CD14-positive monocyte (primary cell): Measurements from ENCODE around the gene CNGA3. TPM values are rescaled to one million over a fixed set of nuclear protein-coding genes. Genes with fewer than 3 reads are reported as not detected.

Experiments
- DNase-seq, 3 donors: peaks; one replicate each; pipeline ENCODE4 v3.0.0-alpha.2; 2011 to 2022
- H2AFZ ChIP-seq: 2 replicates; pipeline ENCODE4 v1.6.0; 2012; ENCODE audit warnings: mild to moderate bottlenecking, low read depth, low read length, inconsistent platforms; ENCODE audit not compliant: insufficient read depth, poor library complexity, severe bottlenecking
- H3K27ac ChIP-seq, 2 donors: 1 replicate in 1 of 2; 2 replicates in 1 of 2; pipeline ENCODE4 v1.5.1; 2012 to 2013; ENCODE audit warnings: low read length in 2 of 2, control low read depth in 1 of 2, inconsistent platforms in 1 of 2, low read depth in 1 of 2, mild to moderate bottlenecking in 1 of 2
- H3K27me3 ChIP-seq, 2 donors: one replicate each; pipeline versions ENCODE4 v1.6.0 to v1.6.1; 2011 to 2013; ENCODE audit warnings: low read length in 2 of 2; ENCODE audit not compliant: control insufficient read depth in 2 of 2, insufficient read depth in 2 of 2
- H3K36me3 ChIP-seq, 2 donors: replicated peaks in 1 of 2; 1 replicate in 1 of 2; 2 replicates in 1 of 2; pipeline versions ENCODE4 v1.5.1 to v1.6.1; 2012 to 2013; ENCODE audit warnings: low read length in 2 of 2, control low read depth in 1 of 2, inconsistent platforms in 1 of 2, mild to moderate bottlenecking in 1 of 2; ENCODE audit not compliant: insufficient read depth in 2 of 2, control insufficient read depth in 1 of 2
- H3K4me1 ChIP-seq, 2 donors: 1 replicate in 1 of 2; 2 replicates in 1 of 2; pipeline versions ENCODE4 v1.5.1 to v1.6.1; 2012 to 2013; ENCODE audit warnings: low read length in 2 of 2, control low read depth in 1 of 2, inconsistent platforms in 1 of 2, mild to moderate bottlenecking in 1 of 2, moderate library complexity in 1 of 2; ENCODE audit not compliant: insufficient read depth in 2 of 2, control insufficient read depth in 1 of 2
- H3K4me2 ChIP-seq: replicated peaks from 2 replicates; pipeline ENCODE3; 2012; ENCODE audit warnings: low read length, moderate library complexity, mild to moderate bottlenecking; ENCODE audit not compliant: poor library complexity, severe bottlenecking; ENCODE audit errors: extremely low read depth
- H3K4me3 ChIP-seq, 3 experiments: fragments of 200-600 bp in 1 of 3; sonication (generic) in 1 of 3; replicated peaks in 1 of 3; 1 replicate in 2 of 3; 2 replicates in 1 of 3; pipeline ENCODE4 v1.5.1; 2011 to 2013; ENCODE audit warnings: low read length in 3 of 3, mild to moderate bottlenecking in 3 of 3, control low read depth in 2 of 3, low read depth in 2 of 3, inconsistent platforms in 1 of 3, moderate library complexity in 1 of 3
- H3K79me2 ChIP-seq: 2 replicates; pipeline ENCODE4 v1.6.0; 2012; ENCODE audit warnings: mild to moderate bottlenecking, control low read depth, inconsistent platforms, low read length, moderate library complexity; ENCODE audit not compliant: insufficient read depth
- H3K9ac ChIP-seq: 2 replicates; pipeline ENCODE4 v1.6.0; 2017; ENCODE audit warnings: low read length, mild to moderate bottlenecking; ENCODE audit not compliant: insufficient read depth, poor library complexity, severe bottlenecking
- H3K9me3 ChIP-seq, 2 donors: replicated peaks in 1 of 2; 1 replicate in 1 of 2; 2 replicates in 1 of 2; pipeline versions ENCODE4 v1.5.1 to v1.6.1; 2012 to 2013; ENCODE audit warnings: low read length in 2 of 2, control low read depth in 1 of 2; ENCODE audit not compliant: control insufficient read depth in 1 of 2, insufficient read depth in 1 of 2
- H4K20me1 ChIP-seq: 2 replicates; pipeline ENCODE4 v1.6.0; 2012; ENCODE audit warnings: mild to moderate bottlenecking, low read length, control low read depth, moderate library complexity; ENCODE audit not compliant: insufficient read depth
- H3K27ac Mint-ChIP-seq, 7 donors: one replicate each; pipeline ENCODE4 v1.8.0; 2020; ENCODE audit warnings: mild to moderate bottlenecking in 7 of 7, mixed read lengths in 7 of 7, moderate library complexity in 6 of 7, inconsistent platforms in 2 of 7
- H3K27me3 Mint-ChIP-seq, 3 donors: one replicate each; pipeline ENCODE4 v1.8.0; 2021 to 2022; ENCODE audit warnings: low read depth in 3 of 3, mild to moderate bottlenecking in 3 of 3, mixed read lengths in 3 of 3, moderate library complexity in 3 of 3, inconsistent platforms in 1 of 3
- H3K36me3 Mint-ChIP-seq, 2 donors: one replicate each; pipeline ENCODE4 v1.8.0; 2020; ENCODE audit warnings: mixed read lengths in 2 of 2, inconsistent platforms in 1 of 2, mild to moderate bottlenecking in 1 of 2
- H3K4me1 Mint-ChIP-seq: one replicate; pipeline ENCODE4 v1.8.0; 2020; ENCODE audit warnings: mild to moderate bottlenecking, mixed read lengths
- H3K4me3 Mint-ChIP-seq, 2 donors: one replicate each; pipeline ENCODE4 v1.8.0; 2020; ENCODE audit warnings: mild to moderate bottlenecking in 2 of 2, mixed read lengths in 2 of 2, moderate library complexity in 1 of 2
- H3K9me3 Mint-ChIP-seq, 7 donors: one replicate each; pipeline ENCODE4 v1.8.0; 2020 to 2022; ENCODE audit warnings: mixed read lengths in 7 of 7, mild to moderate bottlenecking in 6 of 7, moderate library complexity in 6 of 7, inconsistent platforms in 2 of 7
- WGBS: methylation state at CpG from one replicate; pipeline ENCODE4 v1.1.5; 2013; ENCODE audit warnings: missing lambda C conversion rate; ENCODE audit not compliant: insufficient coverage; 5-methylcytosine and 5-hydroxymethylcytosine counted together
- intact Hi-C, 2 donors: fragments of 100-400 bp; cut with micrococcal nuclease; formaldehyde crosslinking; loops; one replicate each; pipeline versions ENCODE4 v1.15.0 to v1.15.1; 2023
- polyA plus RNA-seq, 3 donors: library from polyadenylated mRNA; depleted of rRNA in 1 of 3; unstranded in 2 of 3; stranded (reverse) in 1 of 3; fragments of 300-500 nt in 2 of 3; fragments of >200 nt in 1 of 3; fragmentation: Illumina TruSeq in 2 of 3; gene quantifications; 1 replicate in 2 of 3; 2 replicates in 1 of 3; pipeline ENCODE4 v1.2.3, GENCODE V29; 2012 to 2021
- TF ChIP-seq, protein P1 (sequence below): fragments of 200-600 bp; IDR thresholded peaks from one replicate; pipeline ENCODE4 v1.8.0; 2022; ENCODE audit warnings: antibody characterized with exemption, mild to moderate bottlenecking

CNGA3 gene
- polyA plus RNA-seq, 3 donors, result not detected

GRCh38 chr2:98378901-98379300 is 32.6 kb downstream of the CNGA3 start:
- DNase-seq, result no peak
- H3K4me2 ChIP-seq, result no peak overlapping the region

GRCh38 chr2:98379311-98380202 is 33.3 kb downstream of the CNGA3 start:
- TF ChIP-seq, protein P1, sequence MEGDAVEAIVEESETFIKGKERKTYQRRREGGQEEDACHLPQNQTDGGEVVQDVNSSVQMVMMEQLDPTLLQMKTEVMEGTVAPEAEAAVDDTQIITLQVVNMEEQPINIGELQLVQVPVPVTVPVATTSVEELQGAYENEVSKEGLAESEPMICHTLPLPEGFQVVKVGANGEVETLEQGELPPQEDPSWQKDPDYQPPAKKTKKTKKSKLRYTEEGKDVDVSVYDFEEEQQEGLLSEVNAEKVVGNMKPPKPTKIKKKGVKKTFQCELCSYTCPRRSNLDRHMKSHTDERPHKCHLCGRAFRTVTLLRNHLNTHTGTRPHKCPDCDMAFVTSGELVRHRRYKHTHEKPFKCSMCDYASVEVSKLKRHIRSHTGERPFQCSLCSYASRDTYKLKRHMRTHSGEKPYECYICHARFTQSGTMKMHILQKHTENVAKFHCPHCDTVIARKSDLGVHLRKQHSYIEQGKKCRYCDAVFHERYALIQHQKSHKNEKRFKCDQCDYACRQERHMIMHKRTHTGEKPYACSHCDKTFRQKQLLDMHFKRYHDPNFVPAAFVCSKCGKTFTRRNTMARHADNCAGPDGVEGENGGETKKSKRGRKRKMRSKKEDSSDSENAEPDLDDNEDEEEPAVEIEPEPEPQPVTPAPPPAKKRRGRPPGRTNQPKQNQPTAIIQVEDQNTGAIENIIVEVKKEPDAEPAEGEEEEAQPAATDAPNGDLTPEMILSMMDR, result no peak
- peaks cover 5 to 29% (median 17%) of the 10 kb centered on the region in 3 donors for H3K27me3 Mint-ChIP-seq
- H2AFZ ChIP-seq, result no peak overlapping the region

More at GRCh38 chr2:98378901-98379300, 32.6 kb downstream of the CNGA3 start:
- TF ChIP-seq, protein P1, result no peak
- Mint-ChIP-seq H3K27me3 (peaks cover 6 to 32% (median 22%) of the 10 kb centered on the region in 3 donors), H3K27ac (no peak overlapping the region), H3K4me1 (no peaks in the 10 kb centered on the region), H3K36me3 (no peaks in the 10 kb centered on the region), H3K9me3 (no peaks in the 10 kb centered on the region), H3K4me3 (no peak overlapping the region)
- peaks cover 0 to 2% of the 10 kb centered on the region in 2 donors for H3K27me3 ChIP-seq
- H3K4me1 ChIP-seq, result no peaks in the 10 kb centered on the region
- H3K4me3 ChIP-seq, result no peak overlapping the region
- no peaks in the 10 kb centered on the region for H3K79me2 ChIP-seq
- H3K9me3 ChIP-seq, result no peaks in the 10 kb centered on the region
- intact Hi-C loops, result no loop called here
- no peak overlapping the region for H2AFZ ChIP-seq
- no peak overlapping the region for H3K27ac ChIP-seq
- H4K20me1 ChIP-seq, result no peaks in the 10 kb centered on the region
- no peaks in the 10 kb centered on the region for H3K36me3 ChIP-seq
- no peak overlapping the region for H3K9ac ChIP-seq
- 55% methylated on average over 4 of the region's 4 CpGs for WGBS

More at GRCh38 chr2:98379311-98380202, 33.3 kb downstream of the CNGA3 start:
- H3K27me3 ChIP-seq, result peaks cover 0 to 2% of the 10 kb centered on the region in 2 donors
- no peaks in the 10 kb centered on the region for H3K9me3 Mint-ChIP-seq
- no peak overlapping the region for H3K4me3 ChIP-seq
- no peak for DNase-seq
- H3K27ac ChIP-seq, result no peak overlapping the region
- no peaks in the 10 kb centered on the region for H3K9me3 ChIP-seq
- H4K20me1 ChIP-seq, result no peaks in the 10 kb centered on the region
- H3K4me1 Mint-ChIP-seq, result no peaks in the 10 kb centered on the region
- H3K36me3 ChIP-seq, result no peaks in the 10 kb centered on the region
- 81% methylated on average over 6 of the region's 14 CpGs for WGBS
- no peak overlapping the region for H3K9ac ChIP-seq
- no peaks in the 10 kb centered on the region for H3K79me2 ChIP-seq
- H3K4me1 ChIP-seq, result no peaks in the 10 kb centered on the region
- no peak overlapping the region for H3K27ac Mint-ChIP-seq
- no peaks in the 10 kb centered on the region for H3K36me3 Mint-ChIP-seq
- intact Hi-C loops, result loop anchor here (5.0 to 10.0 kb wide), 3 partner anchors 572 to 675 kb away; no protein-coding TSS in a partner anchor
- H3K4me3 Mint-ChIP-seq, result no peak overlapping the region
- H3K4me2 ChIP-seq, result no peak overlapping the region
